Limb (tissue), 2 donors: ENCODE results near the gene RNU1-1.
"Not testable (repeated sequence)": the region's sequence is repeated elsewhere in the genome, so short reads cannot be mapped to it uniquely, and the experiment has no call there.

ENCODE experiments used
- DNase-seq, 2 donors: peaks; one replicate each; pipeline ENCODE4 v3.0.0-alpha.2; 2016; ENCODE audit errors: extremely low spot score in 2 of 2

The RNU1-1 gene

GRCh38 chr1:16493731-16494130, 20.4 kb downstream of the RNU1-1 start:
- DNase-seq, result not testable (repeated sequence)

GRCh38 chr1:16492937-16493336, 21.1 kb downstream of the RNU1-1 start:
- not testable (repeated sequence) for DNase-seq

GRCh38 chr1:16491056-16491675, 22.9 kb downstream of the RNU1-1 start:
- no peak for DNase-seq

GRCh38 chr1:16489195-16489880, 24.7 kb downstream of the RNU1-1 start:
- not testable (repeated sequence) for DNase-seq

GRCh38 chr1:16487011-16487410, 27.1 kb downstream of the RNU1-1 start:
- not testable (repeated sequence) for DNase-seq

- DNase-seq, result not testable (repeated sequence)
These were observed 27.8 kb downstream of the RNU1-1 start for GRCh38 chr1:16486316-16486715.

GRCh38 chr1:16484931-16485330, 29.2 kb downstream of the RNU1-1 start:
- DNase-seq, result no peak

GRCh38 chr1:16484501-16484835, 29.6 kb downstream of the RNU1-1 start:
- DNase-seq, result no peak

- not testable (repeated sequence) for DNase-seq
These were observed 30.2 kb downstream of the RNU1-1 start for GRCh38 chr1:16483639-16484500.

GRCh38 chr1:16483146-16483545, 30.9 kb downstream of the RNU1-1 start:
- DNase-seq, result not testable (repeated sequence)

- no peak for DNase-seq
These were observed 36.0 kb downstream of the RNU1-1 start for GRCh38 chr1:16478091-16478490.

GRCh38 chr1:16475771-16476770, 38.0 kb downstream of the RNU1-1 start:
- not testable (repeated sequence) for DNase-seq

- not testable (repeated sequence) for DNase-seq
These were observed 39.2 kb downstream of the RNU1-1 start for GRCh38 chr1:16474891-16475290.

- no peak for DNase-seq
These were observed 39.8 kb downstream of the RNU1-1 start for GRCh38 chr1:16474166-16474800.

- no peak for DNase-seq
These were observed 45.5 kb downstream of the RNU1-1 start for GRCh38 chr1:16468558-16468957.

- no peak for DNase-seq
These were observed 49.0 kb downstream of the RNU1-1 start for GRCh38 chr1:16464917-16465625.
